Activated CD4-positive, alpha-beta T cell treated with anti-CD3 and anti-CD28 coated beads for 36 hours (primary cell): ENCODE results near the gene ZP3. TPM values are rescaled to one million over a fixed set of nuclear protein-coding genes. Genes with fewer than 3 reads are reported as not detected.
A peak's percentile ranks its signal among the peaks of the same experiment; 100 is the strongest.
"Not testable (repeated sequence)": the region's sequence is repeated elsewhere in the genome, so short reads cannot be mapped to it uniquely, and the experiment has no call there.

Experiments
- ATAC-seq: fragments of 200-7000 bp; cut with Tn5 transposase; one replicate; pipeline ENCODE4 v1.10.0; 2021; ENCODE audit warnings: mild to moderate bottlenecking, moderate library complexity
- CTCF ChIA-PET: fragments of 350-600 bp; sonication (Branson Sonifier 250); formaldehyde crosslinking; loops from one replicate; lab custom pipeline; 2021; ENCODE audit warnings: antibody characterized with exemption; lab: Charles Lee
- POLR2A ChIA-PET: fragments of 350-600 bp; sonication (Branson Sonifier 250); formaldehyde crosslinking; loops from one replicate; lab custom pipeline; 2021; ENCODE audit warnings: antibody characterized with exemption, inconsistent platforms; lab: Charles Lee
- DNase-seq: peaks from one replicate; pipeline ENCODE4 v3.0.0-alpha.2; 2020
- H3K27ac Mint-ChIP-seq: one replicate; pipeline ENCODE4 v1.8.0; 2021; ENCODE audit warnings: mixed read lengths
- H3K27me3 Mint-ChIP-seq: one replicate; pipeline ENCODE4 v1.8.0; 2021; ENCODE audit warnings: mixed read lengths
- H3K36me3 Mint-ChIP-seq: one replicate; pipeline ENCODE4 v1.8.0; 2021; ENCODE audit warnings: low read depth, mixed read lengths
- H3K4me1 Mint-ChIP-seq: one replicate; pipeline ENCODE4 v1.8.0; 2021; ENCODE audit warnings: mixed read lengths
- H3K4me3 Mint-ChIP-seq: one replicate; pipeline ENCODE4 v1.8.0; 2021; ENCODE audit warnings: mild to moderate bottlenecking, moderate library complexity, mixed read lengths
- H3K9me3 Mint-ChIP-seq: one replicate; pipeline ENCODE4 v1.8.0; 2021; ENCODE audit warnings: low read depth, mixed read lengths
- intact Hi-C, 2 experiments: fragments of 100-400 bp; cut with DNase I in 1 of 2; cut with micrococcal nuclease in 1 of 2; formaldehyde crosslinking; loops; one replicate each; pipeline versions ENCODE4 v1.14.2 to v1.15.1; 2022 to 2024; cut with DNase I, micrococcal nuclease
- total RNA-seq, 2 experiments: library from RNA; stranded (reverse); gene quantifications; one replicate each; pipeline ENCODE4 v1.2.3, GENCODE V29; 2021

ZP3 gene
- total RNA-seq, 2 experiments from 2014 or later = 7.0 to 7.9 TPM

DNA sequence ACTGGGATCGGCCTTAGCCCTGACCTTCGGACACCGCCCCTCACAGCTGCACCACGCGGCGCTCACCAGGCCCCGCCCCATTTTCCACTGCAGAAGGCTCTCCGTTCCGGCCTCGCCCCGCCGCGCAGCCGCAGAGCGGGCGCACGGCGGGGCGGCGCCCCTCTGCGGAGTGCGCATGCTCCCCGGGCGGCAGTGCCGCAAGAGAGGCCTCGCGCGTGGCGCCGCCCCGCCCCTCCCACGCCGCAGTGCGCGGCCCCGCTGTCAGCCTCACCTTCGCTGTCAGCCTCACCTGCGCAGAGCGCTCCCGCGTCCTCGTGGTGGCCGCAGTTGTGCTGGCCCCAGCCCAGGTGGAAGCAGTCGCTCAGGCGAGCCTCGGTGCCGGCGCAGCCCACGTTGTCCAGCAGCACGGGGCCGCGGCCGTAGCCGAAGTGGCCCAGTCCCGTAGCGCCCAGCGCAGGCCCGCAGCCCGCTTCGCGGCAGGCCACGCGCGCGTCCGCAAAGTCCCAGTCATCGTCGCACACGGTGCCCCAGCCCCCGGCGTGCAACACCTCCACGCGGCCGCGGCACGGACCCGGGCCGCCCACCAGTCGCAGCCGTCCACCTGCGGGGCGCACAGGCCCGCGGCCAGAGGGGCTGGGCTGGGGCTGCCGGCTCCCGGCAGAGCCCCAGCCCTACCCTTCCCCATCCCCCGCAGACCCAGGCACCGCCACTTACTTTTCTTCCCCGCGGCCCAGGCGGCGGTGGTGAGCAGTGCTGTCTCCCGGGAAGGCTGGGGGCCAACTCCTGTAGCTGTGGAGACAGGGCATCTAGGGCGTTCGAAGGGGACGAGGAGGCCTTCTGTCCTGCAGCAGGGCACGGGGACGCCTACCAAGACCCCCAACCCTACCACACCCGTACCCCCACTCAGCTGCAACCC, 31.4 kb upstream of the ZP3 start:
- ChIA-PET CTCF (interaction anchor here (0.6 to 1.0 kb wide), 4 partner anchors 74 to 441 kb away, joined by 3 read pairs; no protein-coding TSS in a partner anchor), POLR2A (no interaction called here)
- ATAC-seq = peak; percentile 85
- no peaks in the 10 kb centered on the region for H3K36me3 Mint-ChIP-seq
- H3K9me3 Mint-ChIP-seq = no peaks in the 10 kb centered on the region
- H3K4me1 Mint-ChIP-seq = peaks cover 22% of the 10 kb centered on the region
- intact Hi-C loops = loop anchor here (1.0 to 5.0 kb wide), 3 partner anchors 34 to 1404 kb away; partner anchors contain the start of genes PHTF2 (in 1 of the 2) and TMEM60 (in 1 of the 2)
- peak overlapping the region; percentile 98 for H3K27ac Mint-ChIP-seq
- peak; percentile 94 for DNase-seq
- no peaks in the 10 kb centered on the region for H3K27me3 Mint-ChIP-seq
- peak overlapping the region; percentile 76 for H3K4me3 Mint-ChIP-seq

DNA sequence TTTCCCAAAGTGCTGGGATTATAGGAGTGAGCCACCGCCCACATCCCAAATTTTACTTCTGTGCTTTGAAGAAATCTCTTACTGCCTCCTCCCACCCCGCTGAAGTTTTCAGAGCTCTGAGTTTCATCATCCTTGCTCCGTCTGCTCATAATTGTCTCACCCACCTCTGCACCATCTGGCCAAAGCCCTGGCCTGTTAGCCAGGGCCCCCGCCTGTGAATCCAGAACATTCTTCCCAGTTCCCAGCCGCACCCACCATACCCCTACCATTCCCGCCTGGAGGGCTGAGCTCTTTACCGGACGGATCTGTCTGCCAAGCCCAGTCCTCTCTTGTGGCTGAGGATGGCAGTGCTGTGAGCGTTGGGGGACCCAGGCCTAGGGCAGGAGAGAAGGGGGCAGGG, 29.8 kb upstream of the ZP3 start:
- Mint-ChIP-seq H3K36me3 (no peaks in the 10 kb centered on the region), H3K4me3 (no peak overlapping the region), H3K27me3 (no peaks in the 10 kb centered on the region), H3K4me1 (peaks cover 23% of the 10 kb centered on the region), H3K9me3 (no peaks in the 10 kb centered on the region), H3K27ac (no peak overlapping the region)
- ChIA-PET POLR2A (interaction anchor here (0.6 to 0.8 kb wide), 2 partner anchors 77 to 103 kb away, joined by 3 to 5 read pairs; no protein-coding TSS in a partner anchor), CTCF (no interaction called here)
- intact Hi-C loops = loop anchor here in 1 of 2 experiments (5.0 kb wide), 1 partner anchor 1402 kb away; the partner anchor contains the start of genes PHTF2 and TMEM60
- DNase-seq (no peak), ATAC-seq (no peak)

DNA sequence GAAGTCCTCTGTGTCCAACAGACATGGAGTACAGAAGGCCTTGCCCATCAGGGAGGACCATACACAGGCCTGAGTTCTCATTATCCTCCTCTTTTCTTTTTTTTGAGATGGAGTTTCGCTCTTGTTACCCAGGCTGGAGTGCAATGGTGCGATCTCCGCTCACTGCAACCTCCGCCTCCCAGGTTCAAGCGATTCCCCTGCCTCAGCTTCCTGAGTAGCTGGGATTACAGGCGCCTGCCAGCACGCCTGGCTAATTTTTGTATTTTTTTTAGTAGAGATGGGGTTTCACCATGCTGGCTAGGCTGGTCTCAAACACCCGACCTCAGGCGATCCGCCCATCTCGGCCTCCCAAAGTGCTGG, 29.2 kb upstream of the ZP3 start:
- H3K4me3 Mint-ChIP-seq, H3K27me3 Mint-ChIP-seq, CTCF ChIA-PET, ATAC-seq, intact Hi-C loops, H3K9me3 Mint-ChIP-seq, H3K27ac Mint-ChIP-seq, H3K36me3 Mint-ChIP-seq, DNase-seq: not testable (repeated sequence)
- peaks cover 23% of the 10 kb centered on the region for H3K4me1 Mint-ChIP-seq
- POLR2A ChIA-PET = interaction anchor here (0.6 kb wide), 1 partner anchor 103 kb away, joined by 5 read pairs; no protein-coding TSS in a partner anchor

DNA sequence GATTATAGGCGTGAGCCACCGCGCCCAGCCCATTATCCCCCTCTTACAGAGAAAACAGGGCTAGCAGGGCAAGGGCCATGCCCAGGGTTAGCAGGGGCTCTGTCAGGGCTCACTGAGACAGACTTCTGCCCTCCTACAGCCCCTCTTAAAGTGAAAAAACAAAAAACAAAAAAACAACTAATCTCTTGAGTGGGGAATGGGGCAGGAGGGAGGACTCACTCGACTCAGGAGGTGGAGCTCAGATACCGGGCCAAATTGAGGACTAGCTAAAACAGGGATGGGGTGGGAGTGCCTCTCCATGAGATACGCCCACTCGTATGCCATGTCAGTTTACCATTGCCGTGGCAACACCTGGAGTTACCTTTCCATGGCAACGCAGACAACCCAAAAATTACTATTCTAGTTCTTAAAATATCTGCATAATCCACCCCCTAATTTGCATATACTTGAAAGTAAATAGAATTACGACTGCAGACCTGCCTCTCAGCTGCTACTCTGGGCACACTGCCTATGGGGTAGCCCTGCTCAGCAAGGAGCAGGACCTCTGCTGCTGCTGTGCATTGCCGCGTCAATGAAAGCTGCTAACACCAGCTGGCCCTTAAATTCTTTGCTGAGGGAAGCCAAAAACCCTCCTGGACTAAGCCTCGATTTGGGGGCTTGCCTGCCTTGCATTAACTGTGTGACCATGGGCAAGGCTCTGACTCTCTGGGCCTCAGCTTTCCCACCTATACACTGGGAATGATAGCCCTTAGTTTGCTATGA, 28.6 kb upstream of the ZP3 start:
- DNase-seq (no peak), ATAC-seq (no peak)
- POLR2A ChIA-PET = no interaction called here
- H3K4me3 Mint-ChIP-seq = no peak overlapping the region
- H3K27me3 Mint-ChIP-seq = no peaks in the 10 kb centered on the region
- intact Hi-C loops = no loop called here
- no peaks in the 10 kb centered on the region for H3K9me3 Mint-ChIP-seq
- peaks cover 23% of the 10 kb centered on the region for H3K4me1 Mint-ChIP-seq
- H3K36me3 Mint-ChIP-seq = no peaks in the 10 kb centered on the region
- CTCF ChIA-PET = no interaction called here
- no peak overlapping the region for H3K27ac Mint-ChIP-seq

DNA sequence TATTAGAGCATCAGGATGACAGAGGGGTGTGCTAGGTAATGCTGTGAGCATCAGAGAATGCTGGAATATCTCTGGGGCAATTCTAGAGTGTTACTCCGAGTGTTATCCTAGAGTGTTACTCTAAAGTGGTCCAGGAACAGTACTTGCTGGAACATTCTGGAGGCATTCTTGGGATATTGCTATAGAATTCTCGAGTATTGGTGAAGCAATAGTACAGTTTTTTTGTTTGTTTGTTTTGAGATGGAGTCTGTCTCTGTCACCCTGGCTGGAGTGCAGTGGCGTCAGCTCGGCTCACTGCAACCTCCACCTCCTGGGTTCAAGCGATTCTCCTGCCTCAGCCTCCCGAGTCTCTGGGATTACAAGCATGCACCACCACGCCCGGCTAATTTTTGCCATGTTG, 27.9 kb upstream of the ZP3 start:
- no peaks in the 10 kb centered on the region for H3K9me3 Mint-ChIP-seq
- peak overlapping the region; percentile 63 for H3K27ac Mint-ChIP-seq
- ATAC-seq (no peak), DNase-seq (no peak)
- POLR2A ChIA-PET = no interaction called here
- peaks cover 23% of the 10 kb centered on the region for H3K4me1 Mint-ChIP-seq
- intact Hi-C loops = loop anchor here (1.0 kb wide), 3 partner anchors 38 to 231 kb away; no protein-coding TSS in a partner anchor
- H3K4me3 Mint-ChIP-seq = peak overlapping the region; percentile 74
- CTCF ChIA-PET = no interaction called here
- H3K36me3 Mint-ChIP-seq = no peaks in the 10 kb centered on the region
- no peaks in the 10 kb centered on the region for H3K27me3 Mint-ChIP-seq

DNA sequence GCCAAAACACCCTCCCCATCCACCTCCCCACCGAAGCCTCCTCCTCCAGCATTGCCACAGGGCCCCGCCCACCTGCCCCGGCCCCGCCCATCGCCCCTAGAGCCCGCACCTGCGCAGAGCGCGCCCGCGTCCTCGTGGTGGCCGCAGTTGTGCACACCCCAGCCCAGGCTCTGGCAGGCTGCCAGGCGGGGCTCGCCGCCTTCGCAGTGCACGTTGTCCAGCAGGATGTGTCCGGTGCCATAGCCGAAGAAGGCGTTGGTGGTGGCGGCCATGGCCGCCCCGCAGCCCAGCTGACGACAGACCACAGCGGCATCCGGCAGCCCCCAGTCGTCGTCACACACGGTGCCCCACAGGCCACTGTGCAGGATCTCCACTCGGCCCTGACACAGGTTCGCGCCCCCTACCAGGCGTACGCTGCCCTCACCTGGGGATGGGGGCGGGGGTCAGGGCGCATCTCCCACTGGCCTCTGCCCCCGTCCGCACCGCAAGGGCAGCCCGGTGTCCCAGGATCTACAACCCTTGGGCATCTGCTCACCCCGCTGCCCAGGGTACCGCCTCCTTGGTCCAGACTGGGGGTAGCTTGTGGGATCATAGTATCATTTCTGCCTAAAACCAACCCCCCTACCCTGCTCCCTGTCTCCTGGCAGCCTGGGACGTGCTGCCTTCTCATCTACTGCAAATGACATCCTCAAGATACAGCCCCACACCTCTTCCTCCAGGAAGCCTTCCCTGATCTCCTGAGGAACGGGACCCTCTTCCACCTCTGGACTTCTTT, 27.2 kb upstream of the ZP3 start:
- intact Hi-C loops = loop anchor here (1.0 kb wide), 3 partner anchors 38 to 231 kb away; no protein-coding TSS in a partner anchor

DNA sequence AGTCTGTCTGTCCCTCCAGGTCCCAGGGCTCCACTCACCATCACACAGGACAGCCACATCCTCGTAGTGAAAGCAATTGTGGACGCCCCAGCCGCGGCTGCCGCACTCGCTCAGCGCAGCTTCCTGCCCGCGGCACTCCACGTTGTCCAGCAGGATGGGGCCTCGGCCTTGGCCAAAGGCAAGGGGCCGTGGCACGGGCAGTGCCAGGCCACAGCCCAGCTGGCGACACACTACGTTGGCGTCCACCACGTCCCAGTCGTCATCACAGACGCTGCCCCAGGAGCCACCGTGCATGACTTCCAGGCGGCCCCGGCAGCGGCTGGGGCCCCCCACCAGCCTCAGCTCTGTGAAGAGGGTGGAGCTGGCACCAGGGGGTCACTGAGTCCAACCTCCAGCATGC, 24.5 kb upstream of the ZP3 start:
- Mint-ChIP-seq H3K27ac (no peak overlapping the region), H3K4me3 (no peak overlapping the region), H3K9me3 (no peaks in the 10 kb centered on the region), H3K4me1 (peaks cover 18% of the 10 kb centered on the region), H3K27me3 (no peaks in the 10 kb centered on the region), H3K36me3 (no peaks in the 10 kb centered on the region)
- CTCF ChIA-PET = no interaction called here
- DNase-seq (no peak), ATAC-seq (no peak)
- POLR2A ChIA-PET = no interaction called here
- intact Hi-C loops = no loop called here

More for the DNA sequence above, 27.2 kb upstream of the ZP3 start:
- Mint-ChIP-seq H3K4me1 (peaks cover 20% of the 10 kb centered on the region), H3K27ac (peak overlapping the region; percentile 78), H3K9me3 (no peaks in the 10 kb centered on the region), H3K36me3 (no peaks in the 10 kb centered on the region), H3K4me3 (peak overlapping the region; percentile 74), H3K27me3 (no peaks in the 10 kb centered on the region)
- ATAC-seq (peak; percentile 65), DNase-seq (peak; percentile 93)
- POLR2A ChIA-PET = no interaction called here
- CTCF ChIA-PET = no interaction called here

DNA sequence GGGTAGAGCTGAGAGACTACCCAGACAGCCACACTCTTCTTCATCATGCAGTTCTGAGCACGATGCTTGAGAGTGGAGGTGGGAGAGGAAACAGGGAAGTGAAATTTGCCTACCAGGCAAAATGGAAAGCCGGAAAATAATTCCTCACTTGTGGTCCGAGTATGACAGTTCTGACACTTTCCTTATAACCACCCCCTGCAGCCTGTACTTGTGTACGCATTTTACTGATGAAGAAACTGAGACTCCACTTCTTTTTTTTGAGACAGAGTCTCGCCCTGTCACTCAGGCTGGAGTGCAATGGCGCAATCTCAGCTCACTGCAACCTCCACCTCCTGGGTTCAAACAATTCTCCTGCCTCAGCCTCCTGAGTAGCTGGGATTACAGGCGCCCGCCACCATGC, 21.7 kb upstream of the ZP3 start:
- ATAC-seq, DNase-seq, H3K9me3 Mint-ChIP-seq, H3K27me3 Mint-ChIP-seq, H3K27ac Mint-ChIP-seq, H3K36me3 Mint-ChIP-seq, H3K4me3 Mint-ChIP-seq, H3K4me1 Mint-ChIP-seq, POLR2A ChIA-PET, CTCF ChIA-PET, intact Hi-C loops: not testable (repeated sequence)

DNA sequence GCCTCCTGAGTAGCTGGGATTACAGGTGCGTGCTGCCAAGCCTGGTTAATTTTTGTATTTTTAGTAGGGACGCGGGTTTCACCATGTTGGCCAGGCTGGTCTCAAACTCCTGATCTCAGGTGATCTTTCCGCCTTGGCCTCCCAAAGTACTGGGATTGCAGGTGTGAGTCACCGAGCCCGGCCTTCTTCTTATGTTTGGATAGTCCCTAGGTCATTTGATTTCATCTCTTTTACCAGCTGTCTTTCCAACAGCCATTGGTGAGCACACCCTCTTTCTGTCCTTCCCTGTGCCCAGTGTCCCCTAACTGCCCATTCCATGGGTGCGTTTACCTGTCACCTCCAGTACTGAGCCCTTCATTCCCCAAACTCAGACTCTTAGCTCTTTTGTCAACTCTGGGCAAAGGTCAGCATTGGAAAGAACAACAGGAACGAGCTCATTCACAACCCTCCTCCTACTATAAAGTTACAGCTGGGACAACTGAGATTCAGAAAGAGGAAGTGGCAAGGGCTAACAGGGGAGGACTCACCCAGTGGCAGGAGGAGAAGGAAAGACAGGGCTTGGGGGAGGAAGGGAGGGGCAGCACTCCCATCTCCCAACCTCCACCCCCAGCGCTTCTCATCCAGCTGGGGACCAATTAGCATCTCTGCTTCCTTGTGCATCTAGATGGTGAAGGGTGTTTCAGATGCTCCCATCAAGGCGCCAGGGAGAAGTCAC, 20.8 kb upstream of the ZP3 start:
- ATAC-seq (no peak), DNase-seq (no peak)
- intact Hi-C loops = no loop called here
- Mint-ChIP-seq H3K4me1 (peaks cover 4% of the 10 kb centered on the region), H3K9me3 (no peaks in the 10 kb centered on the region), H3K27me3 (no peaks in the 10 kb centered on the region), H3K27ac (no peak overlapping the region), H3K36me3 (no peaks in the 10 kb centered on the region), H3K4me3 (no peak overlapping the region)
- CTCF ChIA-PET = no interaction called here
- POLR2A ChIA-PET = no interaction called here

DNA sequence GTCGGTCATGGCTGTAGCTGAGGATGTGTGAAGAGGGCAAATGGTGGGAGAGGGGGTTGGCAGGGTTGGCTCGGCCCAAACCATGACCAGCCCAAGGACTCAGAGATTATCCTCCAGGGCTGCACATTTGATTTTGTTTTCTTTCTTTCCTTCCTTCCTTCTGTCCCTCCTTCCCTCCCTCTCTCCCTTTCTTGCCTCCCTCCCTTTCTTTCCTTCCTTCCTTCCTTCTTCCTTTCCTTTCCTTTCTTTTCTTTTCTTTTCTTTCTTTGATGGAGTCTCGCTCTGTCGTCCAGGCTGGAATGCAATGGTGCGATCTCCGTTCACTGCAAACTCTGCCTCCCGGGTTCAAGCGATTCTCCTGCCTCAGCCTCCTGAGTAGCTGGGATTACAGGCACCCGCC, 19.0 kb upstream of the ZP3 start:
- POLR2A ChIA-PET = no interaction called here
- CTCF ChIA-PET = no interaction called here

More for the DNA sequence above, 19.0 kb upstream of the ZP3 start:
- DNase-seq = no peak
- H3K4me3 Mint-ChIP-seq = no peak overlapping the region
- no peaks in the 10 kb centered on the region for H3K9me3 Mint-ChIP-seq
- no peak overlapping the region for H3K27ac Mint-ChIP-seq
- H3K4me1 Mint-ChIP-seq = peaks cover 4% of the 10 kb centered on the region
- no peaks in the 10 kb centered on the region for H3K27me3 Mint-ChIP-seq
- no peaks in the 10 kb centered on the region for H3K36me3 Mint-ChIP-seq
- intact Hi-C loops = no loop called here
- ATAC-seq = no peak
